Frontal cortex (tissue), 4 donors: ENCODE results near the gene UGT1A9. TPM values are rescaled to one million over a fixed set of nuclear protein-coding genes. Genes with fewer than 3 reads are reported as not detected.
"Not testable (repeated sequence)": the region's sequence is repeated elsewhere in the genome, so short reads cannot be mapped to it uniquely, and the experiment has no call there.

Experiments used
- DNase-seq, 2 donors: peaks; one replicate each; pipeline ENCODE4 v3.0.0; 2012; ENCODE audit warnings: low spot score in 2 of 2
- FAIRE-seq: peaks from 2 replicates; lab custom pipeline; 2012; peaks lifted over from hg19 to GRCh38; lab: Jason Lieb, UNC
- total RNA-seq: library from RNA; depleted of rRNA; stranded (reverse); fragments of >200 nt; gene quantifications from one replicate; pipeline ENCODE4 v1.2.3, GENCODE V29; 2014
- donor health status: control.
- donor health status: control.
- donor health status: control.

UGT1A9 gene
- total RNA-seq, 1 donor from 2014 or later = not detected

DNA sequence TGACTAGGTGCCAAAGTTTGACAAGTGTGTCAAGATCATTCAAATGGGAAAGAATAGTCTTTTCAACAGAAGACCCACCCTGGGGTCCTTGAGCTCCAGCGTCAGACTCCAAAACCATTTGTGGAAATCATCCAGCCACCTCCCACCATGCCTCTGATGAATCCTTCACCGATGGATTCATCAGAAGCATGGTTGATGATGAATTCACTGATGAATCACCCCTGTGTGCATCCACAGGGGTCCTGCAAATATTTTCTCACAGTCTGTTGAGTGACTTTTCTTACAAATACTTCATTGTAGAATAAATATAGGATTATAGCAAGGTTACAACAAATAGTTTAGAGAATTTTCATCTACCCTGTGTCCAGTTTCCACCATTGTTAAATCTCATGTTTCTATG lies 4.3 kb downstream of the UGT1A9 start:
- no peak for DNase-seq
- FAIRE-seq = no peak

DNA sequence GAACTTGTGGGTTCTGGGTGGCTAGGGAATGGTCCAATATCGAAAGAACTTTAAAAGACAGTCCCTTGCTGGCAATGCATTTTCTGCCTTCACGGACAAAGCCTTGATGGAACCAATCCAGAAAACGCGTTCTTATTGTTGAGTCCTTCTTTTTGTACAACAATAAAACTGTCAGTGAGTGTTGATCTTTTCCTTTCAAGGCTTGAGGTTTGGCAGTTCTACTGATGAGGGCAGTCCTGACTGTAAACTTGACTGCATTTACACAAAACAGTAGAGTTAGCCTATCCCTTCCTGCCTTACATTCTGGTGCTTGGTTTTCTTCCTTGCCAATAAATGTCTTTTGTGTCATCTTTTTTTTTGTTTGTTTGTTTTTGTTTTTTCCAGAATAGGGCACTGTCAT lies 7.5 kb downstream of the UGT1A9 start:
- FAIRE-seq (no peak), DNase-seq (no peak)

DNA sequence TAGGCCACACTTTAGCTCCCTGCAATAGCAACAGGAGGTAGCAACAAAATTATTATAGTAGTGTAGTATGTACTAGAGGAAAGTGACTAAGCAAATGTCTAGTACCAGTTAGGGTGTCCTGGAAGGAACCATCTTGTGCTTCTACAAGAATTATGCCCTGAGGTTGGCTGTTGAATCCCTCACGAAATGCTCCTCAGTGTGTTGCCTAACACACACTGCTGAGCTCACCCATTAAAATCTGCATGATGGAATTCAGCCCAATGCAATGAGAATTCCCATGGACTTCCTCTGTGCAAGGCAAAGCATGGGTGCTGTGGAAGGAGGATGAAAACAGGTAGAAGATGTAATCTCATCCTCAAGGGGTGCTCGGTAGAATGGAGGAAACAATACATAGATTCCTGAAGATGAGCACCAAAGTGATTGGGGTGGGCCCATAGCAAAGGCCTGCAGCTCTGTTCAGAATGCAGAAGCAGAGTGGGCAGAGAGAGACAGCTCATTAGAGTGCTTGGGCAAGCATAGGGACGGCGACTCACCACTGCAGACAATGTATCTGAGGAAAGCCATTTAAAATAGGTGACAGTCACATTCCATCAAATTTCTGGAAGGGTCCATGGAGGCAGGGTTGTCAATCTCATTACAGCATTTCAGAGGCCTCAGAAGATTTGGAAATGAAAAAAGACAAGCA lies 8.8 kb downstream of the UGT1A9 start:
- DNase-seq = no peak
- no peak for FAIRE-seq

DNA sequence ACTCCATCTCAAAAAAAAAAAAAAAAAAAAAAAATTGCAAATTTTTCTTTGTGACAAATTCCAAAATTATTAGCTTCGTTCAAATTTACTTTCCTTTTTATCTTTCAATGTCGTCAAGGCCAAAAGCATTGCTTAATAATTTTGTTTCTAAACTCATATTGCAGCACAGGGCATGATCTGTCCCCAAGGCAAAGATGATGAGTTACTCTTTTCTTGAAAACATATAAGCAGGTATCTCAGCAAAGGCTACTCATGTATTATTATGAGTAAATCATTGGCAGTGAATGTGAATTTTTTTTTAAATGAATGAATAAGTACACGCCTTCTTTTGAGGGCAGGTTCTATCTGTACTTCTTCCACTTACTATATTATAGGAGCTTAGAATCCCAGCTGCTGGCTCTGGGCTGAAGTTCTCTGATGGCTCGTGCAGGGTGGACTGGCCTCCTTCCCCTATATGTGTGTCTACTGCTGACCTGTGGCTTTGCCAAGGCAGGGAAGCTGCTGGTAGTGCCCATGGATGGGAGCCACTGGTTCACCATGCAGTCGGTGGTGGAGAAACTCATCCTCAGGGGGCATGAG lies 9.9 kb downstream of the UGT1A9 start, which contains the start of gene UGT1A7:
UGT1A7 (plus strand) TSS at position 381 of the 579 bp plus-strand sequence; CDS start at position 418, 37 bp downstream.
- no peak for DNase-seq
- FAIRE-seq = no peak

DNA sequence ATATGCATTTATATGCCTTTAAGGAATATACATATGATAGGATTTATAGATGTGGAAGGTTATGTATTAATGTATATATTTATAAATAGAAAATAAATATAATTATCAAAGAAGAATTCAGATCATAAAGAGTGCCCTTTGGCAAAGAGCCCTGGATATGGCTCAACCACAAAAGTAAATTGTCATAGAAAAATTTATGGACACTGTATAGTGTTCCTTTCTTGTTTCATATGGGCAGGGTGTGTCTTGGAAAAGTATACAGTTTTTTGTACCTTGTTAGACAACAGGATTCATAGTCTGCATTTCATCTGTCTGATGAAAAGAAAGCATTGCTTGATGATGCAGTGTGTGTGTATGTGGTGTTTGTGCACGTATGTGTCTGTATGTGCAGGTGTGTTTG lies 12.9 kb downstream of the UGT1A9 start:
- FAIRE-seq = no peak
- no peak for DNase-seq

DNA sequence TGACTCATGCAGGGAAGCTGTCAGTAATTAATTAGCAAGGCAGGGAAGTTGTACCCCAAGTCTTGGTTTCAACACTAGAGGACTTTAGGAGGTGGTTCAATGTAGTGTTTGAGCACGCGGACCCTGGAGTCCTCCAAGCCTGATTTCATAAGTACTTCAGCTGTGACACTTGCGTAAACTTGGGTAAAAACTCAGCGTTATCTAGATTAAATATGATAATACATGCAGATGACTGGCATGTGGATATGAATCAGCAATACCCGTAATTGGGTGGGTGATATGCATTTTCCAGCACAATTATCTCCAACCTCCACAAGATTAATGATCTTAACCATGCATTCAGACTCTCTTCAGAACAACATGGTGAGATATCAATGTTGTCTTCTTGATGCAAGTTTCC lies 15.2 kb downstream of the UGT1A9 start:
- FAIRE-seq (no peak), DNase-seq (no peak)

DNA sequence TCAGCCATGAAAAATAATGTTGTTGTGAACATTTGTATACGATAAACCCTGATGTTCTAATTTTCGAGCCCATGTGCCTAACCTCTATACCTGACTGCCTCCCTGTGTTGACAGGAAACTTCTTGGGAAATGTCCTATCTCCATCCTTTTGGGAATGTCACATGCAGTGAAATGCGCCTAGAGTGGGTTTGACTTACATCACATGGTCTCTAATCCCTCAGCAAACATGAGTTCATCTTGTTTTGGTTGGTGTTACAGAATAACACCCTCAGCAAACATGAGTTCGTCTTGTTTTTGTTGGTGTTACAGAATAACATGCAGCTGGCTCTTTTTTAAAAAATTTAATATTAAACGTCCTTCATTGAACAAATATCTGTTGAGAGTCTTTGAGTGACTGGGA lies 16.6 kb downstream of the UGT1A9 start:
- FAIRE-seq = no peak
- no peak for DNase-seq

DNA sequence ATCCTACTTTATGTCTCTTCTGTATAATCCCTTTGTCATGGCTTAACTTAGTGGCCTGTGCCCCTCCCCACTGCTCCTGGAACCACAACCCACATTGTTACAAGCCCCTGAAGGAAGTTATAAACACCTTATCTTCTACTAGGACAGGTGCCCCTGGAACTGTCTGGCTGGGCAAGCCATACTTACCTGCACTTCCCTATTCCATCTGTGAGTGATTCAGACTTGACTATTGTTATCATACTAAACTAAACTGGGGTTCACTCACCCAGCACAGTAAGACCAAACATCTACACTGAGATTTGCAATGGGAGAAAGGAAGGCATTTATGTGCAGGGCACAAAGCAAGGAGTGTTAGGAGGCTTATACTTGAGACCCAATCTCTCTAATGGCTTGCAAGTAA lies 17.3 kb downstream of the UGT1A9 start:
- FAIRE-seq = no peak

DNA sequence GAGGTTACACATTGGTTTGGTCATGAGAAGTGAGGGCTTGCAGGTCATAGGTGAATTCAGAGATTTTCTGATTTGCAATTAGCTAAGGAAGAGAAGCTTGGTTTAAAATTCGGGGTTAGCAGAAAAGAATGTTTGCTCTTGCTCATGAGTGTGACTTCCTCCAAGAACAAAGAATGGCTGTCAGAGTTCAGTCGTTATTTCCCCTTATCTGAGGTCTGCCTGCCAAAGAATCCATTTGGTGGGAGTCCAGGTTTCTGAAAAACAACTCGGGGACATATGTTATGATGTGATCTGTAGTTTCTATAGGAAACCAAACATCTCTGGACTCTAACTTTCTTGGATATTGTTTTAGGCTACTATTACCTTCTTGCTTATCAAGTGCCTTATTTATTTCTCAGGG lies 17.8 kb downstream of the UGT1A9 start:
- FAIRE-seq (no peak), DNase-seq (no peak)

More for the DNA sequence above, 17.3 kb downstream of the UGT1A9 start:
- DNase-seq = no peak

DNA sequence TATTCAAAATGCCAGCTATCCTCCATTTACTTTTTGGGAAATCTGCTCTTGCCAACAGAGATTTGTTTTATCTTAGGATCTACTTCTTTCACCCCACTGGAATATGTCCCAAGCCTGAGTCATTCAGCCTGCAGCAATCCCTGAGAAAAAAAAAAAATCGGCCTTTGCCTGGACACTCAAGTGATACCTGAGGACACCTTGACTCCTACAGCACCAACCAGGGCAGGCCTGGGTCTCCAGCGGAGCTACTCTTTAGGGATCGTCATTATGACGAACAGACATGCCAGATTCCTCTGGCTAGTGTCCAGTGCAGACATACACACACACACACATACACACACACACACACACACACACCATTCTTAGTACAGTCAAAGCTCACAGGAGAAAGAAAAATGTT lies 18.7 kb downstream of the UGT1A9 start:
- FAIRE-seq = no peak
- no peak for DNase-seq

DNA sequence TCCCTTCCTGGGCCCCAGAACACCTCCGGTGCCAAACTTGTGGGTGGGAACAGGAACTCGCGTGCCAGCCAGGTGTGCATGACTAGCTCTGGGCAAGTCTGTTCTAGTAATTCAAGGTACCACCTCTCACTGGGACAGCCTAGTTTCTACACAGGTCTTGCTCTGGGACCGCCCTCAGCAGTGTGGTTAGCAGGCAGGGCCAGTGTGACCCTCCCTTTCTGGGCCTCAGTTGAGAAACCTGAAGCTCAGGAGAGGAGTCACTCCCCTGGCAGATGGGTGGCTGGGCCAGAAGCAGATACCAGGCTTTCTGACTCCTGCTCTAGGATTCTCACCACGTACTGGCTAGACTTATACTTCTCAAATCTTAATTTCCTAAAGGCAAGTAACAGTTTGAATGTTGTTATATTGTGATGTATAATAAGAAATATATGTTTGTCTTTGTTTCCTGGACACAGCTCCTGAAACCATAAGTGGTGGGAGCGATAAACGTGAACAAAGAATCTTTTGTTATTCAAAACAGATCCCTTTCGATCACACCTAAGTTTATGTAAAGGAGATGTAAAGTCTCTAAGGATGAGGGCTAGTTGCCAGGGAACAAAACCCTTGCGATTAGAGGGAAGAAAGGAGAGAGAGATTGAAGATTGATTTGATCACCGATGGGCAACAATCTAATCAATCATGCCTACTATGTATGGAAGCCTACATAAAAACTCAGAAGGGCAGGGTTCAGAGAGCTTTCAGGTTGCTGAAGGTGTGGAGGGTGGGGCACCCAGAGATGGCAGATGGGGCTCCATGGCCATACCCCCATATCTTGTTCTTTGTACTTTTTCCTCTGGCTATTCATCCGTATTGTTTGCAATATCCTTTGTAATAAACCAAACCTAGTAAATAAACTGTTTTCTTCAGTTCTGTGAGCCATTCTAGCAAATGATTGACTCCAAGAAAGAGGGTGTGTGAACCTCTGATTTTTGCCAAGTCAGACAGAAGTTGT lies 20.0 kb downstream of the UGT1A9 start:
- no peak for FAIRE-seq
- DNase-seq = no peak

DNA sequence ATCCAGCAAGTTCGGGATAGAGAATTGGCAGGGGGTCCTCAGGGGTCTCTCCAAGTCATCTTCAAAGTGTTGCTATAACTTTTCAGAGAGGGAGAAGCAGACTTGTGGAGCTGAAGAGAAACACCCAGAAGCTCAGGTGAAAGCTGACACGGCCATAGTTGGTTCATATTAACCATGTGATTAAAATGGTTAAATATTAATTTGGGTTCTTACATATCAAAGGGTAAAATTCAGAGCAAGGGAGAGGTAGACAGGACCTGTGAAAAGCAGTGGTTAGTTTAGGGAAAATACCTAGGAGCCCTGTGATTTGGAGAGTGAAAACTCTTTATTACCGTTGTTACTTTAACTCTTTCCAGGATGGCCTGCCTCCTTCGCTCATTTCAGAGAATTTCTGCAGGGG lies 20.9 kb downstream of the UGT1A9 start, which contains the start of gene UGT1A6:
UGT1A6 (plus strand) TSS at position 243 of the 400 bp plus-strand sequence; CDS start at position 358, 115 bp downstream.
- no peak for DNase-seq
- FAIRE-seq = no peak

DNA sequence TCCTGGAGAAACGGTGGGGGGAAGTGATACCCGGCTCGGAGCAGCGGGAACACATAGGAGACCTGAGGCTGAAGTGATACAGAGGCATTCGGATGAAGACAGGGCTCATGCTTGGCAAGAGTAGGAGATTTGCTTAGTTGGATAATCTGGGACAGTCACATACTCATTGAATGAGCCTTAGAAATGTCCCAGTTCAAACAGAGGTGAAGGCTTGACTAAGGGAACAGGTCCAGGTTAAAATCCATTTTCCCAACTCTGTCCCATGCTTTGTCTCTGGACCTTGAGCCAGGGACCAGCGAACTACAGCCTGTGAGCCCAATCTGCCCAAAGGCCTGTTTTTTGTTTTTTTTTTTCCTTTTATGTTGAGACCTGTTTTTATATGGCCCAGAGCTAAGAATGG lies 22.3 kb downstream of the UGT1A9 start:
- DNase-seq (no peak), FAIRE-seq (no peak)

DNA sequence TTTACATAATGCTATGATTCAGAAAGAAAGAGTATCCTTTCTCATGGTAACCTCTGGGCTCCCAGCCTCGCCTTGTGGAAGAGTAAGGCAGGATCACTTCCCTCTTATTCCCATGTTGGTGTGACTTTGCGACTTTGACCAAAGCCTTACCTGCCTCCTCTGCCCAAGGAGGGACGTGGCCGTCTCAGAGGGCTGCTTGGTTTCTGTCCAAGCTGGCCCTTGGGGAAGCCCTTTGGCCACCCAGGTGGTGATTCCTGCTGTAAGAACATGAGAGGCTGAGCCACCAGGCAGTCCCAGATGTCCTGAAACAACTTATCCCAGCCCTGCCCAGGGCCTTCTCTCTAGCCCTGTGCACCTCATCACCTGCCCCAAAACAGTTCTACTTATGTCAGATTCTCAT lies 27.0 kb downstream of the UGT1A9 start:
- no peak for DNase-seq
- FAIRE-seq = no peak

DNA sequence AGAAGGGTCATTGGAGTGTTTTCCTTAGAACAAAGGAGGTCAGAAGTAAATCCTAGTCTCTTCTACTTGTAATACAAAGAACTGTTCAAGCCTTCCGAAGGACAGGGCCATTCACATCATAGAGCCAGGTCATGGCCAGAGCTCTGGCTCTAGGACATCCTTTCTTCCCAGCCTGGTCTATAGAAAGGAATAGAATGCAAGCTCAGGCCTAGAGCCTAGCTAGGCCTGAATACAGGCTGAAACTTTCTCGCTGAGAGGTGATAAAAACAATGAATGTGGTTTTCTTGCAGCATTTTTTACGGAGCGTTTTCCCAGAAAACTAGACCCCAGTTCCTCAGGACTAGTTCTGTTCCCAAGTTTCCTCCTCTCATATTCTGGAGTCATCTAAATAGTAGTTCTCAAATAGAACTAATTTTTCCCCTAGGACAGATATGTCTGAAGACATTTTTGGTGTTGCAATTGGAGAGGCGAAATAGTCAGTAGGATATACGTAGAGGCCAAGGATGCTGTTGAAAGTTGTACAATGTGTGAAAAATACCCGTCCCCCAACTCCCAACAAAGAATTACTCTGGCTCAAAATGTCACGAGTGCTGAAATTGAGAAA lies 27.8 kb downstream of the UGT1A9 start:
- FAIRE-seq (no peak), DNase-seq (no peak)

DNA sequence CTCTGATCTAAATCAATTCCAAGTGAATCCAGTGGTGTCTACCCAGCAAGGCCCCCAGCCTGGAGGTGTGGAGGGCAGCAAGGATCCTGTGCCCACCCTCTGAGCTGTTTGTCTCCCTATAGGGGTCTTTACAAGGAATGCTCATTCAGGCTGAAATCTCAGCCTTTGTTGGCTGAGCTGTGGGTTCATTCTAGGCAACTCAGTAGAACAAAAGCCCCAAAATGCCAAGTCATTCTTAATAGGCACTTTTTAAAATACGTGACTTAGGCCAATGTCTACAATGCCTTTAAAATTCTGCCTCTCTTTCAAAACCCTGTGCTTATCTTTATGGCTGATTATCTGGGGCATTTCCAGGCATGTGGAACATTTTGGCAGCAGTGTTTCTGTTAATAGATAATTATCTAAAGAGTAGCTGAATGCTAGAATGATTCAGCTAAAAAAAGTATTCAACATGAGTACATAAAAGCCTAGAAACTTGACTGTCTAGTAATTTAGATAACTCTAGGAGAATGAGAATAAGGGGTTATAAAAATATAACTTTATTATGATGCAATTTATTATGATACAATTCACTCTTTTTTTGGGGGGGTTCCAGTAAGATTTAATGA lies 28.4 kb downstream of the UGT1A9 start:
- FAIRE-seq = no peak
- no peak for DNase-seq

DNA sequence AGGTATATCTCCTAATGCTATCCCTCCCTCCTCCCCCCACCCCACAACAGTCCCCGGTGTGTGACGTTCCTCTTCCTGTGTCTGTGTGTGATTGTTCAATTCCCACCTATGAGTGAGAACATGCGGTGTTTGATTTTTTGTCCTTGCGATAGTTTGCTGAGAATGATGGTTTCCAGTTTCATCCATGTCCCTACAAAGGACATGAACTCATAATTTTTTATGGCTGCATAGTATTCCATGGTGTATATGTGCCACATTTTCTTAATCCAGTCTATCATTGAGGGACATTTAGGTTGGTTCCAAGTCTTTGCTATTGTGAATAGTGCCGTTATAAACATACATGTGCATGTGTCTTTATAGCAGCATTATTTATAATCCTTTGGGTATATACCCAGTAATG lies 29.1 kb downstream of the UGT1A9 start:
- not testable (repeated sequence) for DNase-seq, FAIRE-seq

DNA sequence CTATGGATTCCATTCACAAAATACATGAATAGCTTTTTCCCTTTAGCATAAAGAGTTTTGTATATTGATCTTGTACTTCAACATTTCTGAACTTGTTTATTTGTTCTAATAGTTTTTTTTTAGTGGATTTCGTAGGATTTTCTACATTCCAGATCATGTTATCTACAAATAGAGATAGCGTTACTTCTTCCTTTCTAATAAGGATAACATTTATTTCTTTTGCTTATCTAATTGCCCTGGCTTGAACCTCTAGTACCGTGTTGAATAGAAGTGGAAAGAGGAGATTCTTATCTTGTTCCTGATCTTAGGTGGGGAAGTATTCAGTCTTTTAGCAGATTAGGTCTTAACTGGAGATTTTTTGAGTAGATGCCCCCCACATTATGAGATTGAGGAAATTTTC lies 30.5 kb downstream of the UGT1A9 start:
- DNase-seq (no peak), FAIRE-seq (no peak)

DNA sequence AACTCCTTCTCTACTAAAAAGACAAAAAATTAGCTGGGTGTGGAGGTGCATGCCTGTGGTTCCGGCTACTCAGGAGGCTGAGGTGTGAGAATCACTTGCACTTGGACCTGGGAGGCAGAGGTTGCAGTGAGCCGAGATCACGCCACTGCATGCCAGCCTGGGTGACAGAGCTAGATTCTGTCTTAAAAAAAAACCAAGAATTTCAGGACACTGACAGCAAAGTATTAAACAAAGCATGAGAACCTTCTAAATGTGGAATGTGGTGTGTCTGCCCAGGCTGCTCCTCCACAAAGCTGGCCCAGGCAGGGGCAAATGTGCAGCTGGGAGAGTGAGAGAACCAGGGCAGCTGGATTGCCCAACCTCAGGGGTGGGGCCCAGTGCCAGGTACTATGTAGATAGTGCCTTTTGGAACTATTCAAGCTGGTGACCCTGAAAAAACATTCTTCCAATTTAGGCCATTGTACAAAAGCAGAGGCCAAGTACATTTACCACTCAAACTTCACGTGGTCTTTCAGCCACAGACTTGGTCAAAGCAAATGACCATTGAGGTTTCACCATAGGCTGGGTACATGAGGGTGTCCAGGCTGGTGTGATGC lies 34.3 kb downstream of the UGT1A9 start:
- no peak for FAIRE-seq
- DNase-seq = no peak
